Rectal smooth muscle tissue (tissue), 1 donor: ENCODE results near the gene AMPH.
"Not testable (repeated sequence)": the region's sequence is repeated elsewhere in the genome, so short reads cannot be mapped to it uniquely, and the experiment has no call there.

Source experiments
- H3K27ac ChIP-seq: one replicate; pipeline ENCODE4 v1.7.0; 2013; ENCODE audit warnings: low read depth, low read length, inconsistent platforms
- H3K27me3 ChIP-seq: one replicate; pipeline ENCODE4 v1.7.0; 2013; ENCODE audit warnings: low read length; ENCODE audit not compliant: control insufficient read depth, insufficient read depth
- H3K36me3 ChIP-seq: one replicate; pipeline ENCODE4 v1.7.0; 2013; ENCODE audit warnings: low read length; ENCODE audit not compliant: control insufficient read depth, insufficient read depth
- H3K4me1 ChIP-seq: one replicate; pipeline ENCODE4 v1.7.0; 2013; ENCODE audit warnings: low read length; ENCODE audit not compliant: control insufficient read depth, insufficient read depth
- H3K4me3 ChIP-seq: one replicate; pipeline ENCODE4 v1.7.0; 2013; ENCODE audit warnings: low read length
- H3K9ac ChIP-seq: one replicate; pipeline ENCODE4 v1.7.0; 2013; ENCODE audit warnings: low read length

Gene AMPH

DNA sequence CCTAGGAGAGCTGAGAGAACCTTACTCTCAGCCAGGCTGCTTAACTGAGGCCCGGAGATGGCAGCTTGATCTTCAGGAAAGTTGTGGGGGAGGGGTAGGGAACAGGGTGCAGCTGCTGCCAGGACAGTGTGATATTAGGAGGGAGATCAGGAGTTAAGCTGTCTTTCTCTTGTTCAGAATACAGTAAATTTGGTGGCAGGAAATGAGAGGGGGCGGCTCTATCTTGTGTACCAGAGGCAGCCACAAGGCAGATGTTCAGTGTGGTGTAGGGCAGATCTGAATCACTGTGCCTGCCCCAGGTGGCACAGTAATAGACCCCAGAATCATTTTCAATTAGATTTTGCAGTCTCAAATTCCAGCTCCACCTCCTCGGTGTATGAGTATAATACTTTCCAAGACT lies 286.4 kb downstream of the AMPH start:
- not testable (repeated sequence) for H3K27me3 ChIP-seq, H3K36me3 ChIP-seq, H3K27ac ChIP-seq, H3K4me1 ChIP-seq, H3K4me3 ChIP-seq, H3K9ac ChIP-seq

DNA sequence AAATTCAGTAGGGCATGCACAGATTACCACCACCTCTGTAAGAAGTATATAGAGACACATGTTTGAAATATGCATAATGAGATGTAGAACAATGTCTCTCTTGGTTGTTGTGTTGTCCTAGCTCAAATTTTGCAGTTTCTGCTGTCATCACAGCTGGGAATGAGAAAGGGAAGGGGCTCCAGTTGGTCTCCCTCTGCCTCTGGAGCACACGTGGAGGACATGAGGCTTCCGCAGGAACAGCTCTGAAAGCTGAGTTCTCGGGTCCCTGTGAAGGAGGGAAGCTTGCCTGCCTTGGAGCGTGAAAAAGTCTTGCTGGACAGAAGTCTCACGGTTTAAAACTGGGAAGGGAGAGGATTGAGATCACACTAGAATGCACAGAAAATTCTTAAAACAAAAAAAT lies 289.0 kb downstream of the AMPH start:
- not testable (repeated sequence) for H3K36me3 ChIP-seq, H3K4me3 ChIP-seq, H3K27ac ChIP-seq

DNA sequence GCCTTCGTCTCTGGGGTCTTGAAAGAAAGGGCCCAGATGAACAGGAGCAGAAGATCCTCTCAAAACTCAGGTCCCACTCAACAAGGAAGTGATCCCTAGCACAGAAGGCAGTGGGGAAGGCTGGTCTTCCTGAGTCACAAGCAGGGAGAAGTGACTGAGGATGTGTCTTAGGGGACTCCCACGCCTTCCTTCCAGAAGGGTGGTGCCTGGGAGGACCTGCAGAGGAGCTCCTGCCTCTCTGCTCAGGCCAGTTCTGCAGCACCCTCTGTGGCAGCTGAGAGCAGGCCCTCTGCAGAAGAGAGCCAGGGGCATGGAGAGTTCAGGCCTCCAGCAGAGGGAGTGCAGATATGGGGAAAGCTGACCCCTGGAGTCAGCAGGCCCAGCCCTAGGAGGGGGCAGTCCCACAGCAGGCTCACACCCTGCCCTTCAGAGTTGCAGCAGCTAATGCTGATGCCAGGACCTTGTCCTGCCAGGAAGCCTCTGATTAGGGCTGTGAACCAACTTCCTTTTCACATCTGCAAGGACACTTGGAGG lies 289.9 kb downstream of the AMPH start:
- H3K9ac ChIP-seq, H3K4me3 ChIP-seq, H3K4me1 ChIP-seq, H3K36me3 ChIP-seq, H3K27me3 ChIP-seq, H3K27ac ChIP-seq: not testable (repeated sequence)

More for the DNA sequence above, 289.0 kb downstream of the AMPH start:
- not testable (repeated sequence) for H3K27me3 ChIP-seq, H3K4me1 ChIP-seq, H3K9ac ChIP-seq

GRCh38 chr7:38339953-38340819 lies 291.0 kb downstream of the AMPH start:
- H3K9ac ChIP-seq = no peak overlapping the region
- no peak overlapping the region for H3K27ac ChIP-seq
- H3K4me3 ChIP-seq = no peak overlapping the region

GRCh38 chr7:38336148-38336515 lies 295.0 kb downstream of the AMPH start:
- H3K4me1 ChIP-seq, H3K27ac ChIP-seq, H3K27me3 ChIP-seq, H3K36me3 ChIP-seq, H3K9ac ChIP-seq: not testable (repeated sequence)
- H3K4me3 ChIP-seq = peak overlapping the region; percentile 41

More at GRCh38 chr7:38339953-38340819, 291.0 kb downstream of the AMPH start:
- no peaks in the 10 kb centered on the region for H3K27me3 ChIP-seq
- no peaks in the 10 kb centered on the region for H3K36me3 ChIP-seq
- no peaks in the 10 kb centered on the region for H3K4me1 ChIP-seq

GRCh38 chr7:38335492-38336147 lies 295.6 kb downstream of the AMPH start:
- Histone ChIP-seq H3K27me3 (no peaks in the 10 kb centered on the region), H3K36me3 (no peaks in the 10 kb centered on the region), H3K4me3 (peak overlapping the region; percentile 41), H3K27ac (no peak overlapping the region), H3K4me1 (no peaks in the 10 kb centered on the region), H3K9ac (no peak overlapping the region)

GRCh38 chr7:38335128-38335491 lies 296.1 kb downstream of the AMPH start:
- H3K36me3 ChIP-seq = no peaks in the 10 kb centered on the region
- no peak overlapping the region for H3K27ac ChIP-seq
- no peaks in the 10 kb centered on the region for H3K27me3 ChIP-seq
- no peak overlapping the region for H3K4me3 ChIP-seq
- no peak overlapping the region for H3K9ac ChIP-seq
- H3K4me1 ChIP-seq = no peaks in the 10 kb centered on the region

- no peak overlapping the region for H3K27ac ChIP-seq
Measured at GRCh38 chr7:38334163-38334562, 297.0 kb downstream of the AMPH start.

More at GRCh38 chr7:38334163-38334562, 297.0 kb downstream of the AMPH start:
- Histone ChIP-seq H3K36me3 (no peaks in the 10 kb centered on the region), H3K4me3 (no peak overlapping the region), H3K27me3 (no peaks in the 10 kb centered on the region), H3K9ac (no peak overlapping the region), H3K4me1 (no peaks in the 10 kb centered on the region)
